EL (cell line): ENCODE measurements around the gene LARP4B.
"Not testable (repeated sequence)": the region's sequence is repeated elsewhere in the genome, so short reads cannot be mapped to it uniquely, and the experiment has no call there.

ENCODE experiments used
- DNase-seq: peaks from one replicate; pipeline ENCODE4 v3.0.0-alpha.2; 2016

LARP4B gene

DNA sequence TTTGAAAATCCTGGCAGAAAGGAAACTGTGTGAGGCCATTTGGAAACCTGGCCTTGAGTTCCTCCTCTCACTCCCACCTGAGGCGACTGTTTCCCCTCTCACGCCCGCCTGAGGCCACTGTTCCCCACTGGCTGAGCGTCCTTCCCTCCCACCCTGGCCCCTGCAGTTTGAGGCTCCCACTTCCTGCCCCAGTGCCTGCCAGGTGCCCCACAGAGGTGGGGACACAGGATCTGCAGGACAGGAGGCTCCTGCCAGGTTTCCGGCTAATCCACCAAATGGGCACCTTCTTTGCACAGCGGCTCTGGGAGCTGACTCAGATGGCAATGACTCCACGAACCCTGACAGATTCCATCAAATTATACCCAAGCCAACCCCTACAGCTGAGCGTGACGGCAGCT lies 24.3 kb upstream of the LARP4B start:
- DNase-seq = no peak

DNA sequence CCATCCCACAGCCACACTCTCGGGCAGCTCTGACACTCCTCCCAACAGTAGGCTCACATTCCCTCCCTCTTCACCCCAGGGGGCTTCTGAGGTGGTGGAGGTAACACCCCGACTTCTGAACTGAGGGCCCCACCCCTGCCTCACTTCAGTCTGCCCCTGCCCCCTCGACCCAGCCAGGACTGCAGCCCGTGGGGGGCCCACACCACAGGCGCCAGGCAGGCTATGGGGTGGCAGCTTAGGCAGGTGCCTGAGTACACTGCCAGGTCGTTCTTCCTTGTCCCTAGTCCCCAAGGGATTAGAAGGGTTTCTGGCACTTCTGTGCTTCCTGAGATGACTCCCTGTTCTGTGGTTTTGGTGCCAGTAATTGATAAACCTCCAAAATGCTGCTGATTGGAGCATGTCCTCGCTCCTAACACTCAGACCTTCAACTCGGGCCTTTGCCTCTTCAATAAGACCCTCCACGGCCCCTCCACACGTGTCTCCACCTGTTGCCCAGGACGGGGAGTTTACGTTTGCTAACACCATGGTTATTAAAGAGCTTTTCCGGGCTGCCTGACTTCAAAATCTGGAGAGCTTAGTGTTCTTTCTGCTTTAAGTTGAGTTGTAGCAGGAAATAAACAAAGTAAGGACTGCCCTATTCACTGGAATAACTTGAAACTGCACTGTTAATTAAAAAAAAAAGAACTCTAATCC lies 23.8 kb upstream of the LARP4B start:
- DNase-seq = no peak

DNA sequence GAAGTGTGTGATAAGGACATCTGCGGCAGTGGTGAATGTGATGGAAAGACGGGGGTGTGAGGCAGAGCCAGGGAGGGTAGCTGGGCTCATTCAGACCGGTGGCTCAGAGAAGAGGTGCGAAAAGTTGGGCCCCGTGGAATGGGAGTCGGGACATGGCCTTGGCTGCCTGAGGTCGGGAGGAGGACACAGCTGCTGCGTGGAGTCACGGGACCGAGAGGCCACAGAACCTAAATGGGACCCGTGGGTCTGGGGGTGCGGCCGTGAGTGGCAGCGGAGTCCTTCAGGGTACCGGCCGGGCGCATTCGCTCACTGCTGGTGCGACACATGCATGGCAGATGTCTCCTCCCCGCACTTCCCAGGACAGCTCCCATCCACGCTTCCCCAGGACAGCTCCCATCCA lies 22.9 kb upstream of the LARP4B start:
- no peak for DNase-seq

DNA sequence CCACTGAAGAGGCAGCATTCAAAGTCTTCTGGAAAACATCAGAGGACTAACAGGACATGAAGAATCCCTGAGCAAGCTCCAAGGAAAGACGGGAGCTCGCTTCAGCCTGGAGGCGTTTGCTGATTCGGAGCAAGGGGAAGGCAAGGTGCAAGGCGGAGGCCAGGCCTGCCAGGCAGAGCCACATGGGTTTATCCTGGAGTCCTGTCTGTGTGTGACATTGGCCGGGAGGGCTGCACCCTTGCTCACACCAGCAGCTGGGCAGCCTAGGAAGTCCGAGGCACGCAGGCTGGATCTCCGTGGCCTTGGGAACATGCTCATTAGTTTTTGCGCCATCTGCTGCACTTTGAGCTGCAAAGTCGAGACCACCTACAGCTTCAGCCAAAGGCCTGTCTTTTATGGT lies 22.3 kb upstream of the LARP4B start:
- no peak for DNase-seq

DNA sequence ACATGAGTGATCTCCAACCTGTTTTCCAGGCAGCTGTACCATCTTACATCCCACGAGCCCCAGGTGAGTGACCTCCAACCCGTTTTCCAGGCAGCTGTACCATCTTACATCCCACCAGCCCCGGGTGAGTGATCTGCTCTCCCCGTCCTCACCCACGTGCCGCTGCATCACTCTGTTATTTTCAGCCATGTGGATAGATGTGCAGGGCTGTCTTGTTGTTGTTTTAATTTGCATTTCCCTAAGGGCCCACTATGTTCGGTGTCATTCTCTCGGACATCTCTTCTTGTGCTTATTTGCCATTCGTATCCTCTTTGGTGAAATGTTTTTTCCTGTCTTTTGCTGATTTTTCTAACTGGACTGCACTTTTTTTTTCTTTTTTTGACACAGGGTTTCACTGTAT lies 17.9 kb upstream of the LARP4B start:
- no peak for DNase-seq

- DNase-seq = no peak
These were observed 16.8 kb upstream of the LARP4B start for GRCh38 chr10:948347-948746.

DNA sequence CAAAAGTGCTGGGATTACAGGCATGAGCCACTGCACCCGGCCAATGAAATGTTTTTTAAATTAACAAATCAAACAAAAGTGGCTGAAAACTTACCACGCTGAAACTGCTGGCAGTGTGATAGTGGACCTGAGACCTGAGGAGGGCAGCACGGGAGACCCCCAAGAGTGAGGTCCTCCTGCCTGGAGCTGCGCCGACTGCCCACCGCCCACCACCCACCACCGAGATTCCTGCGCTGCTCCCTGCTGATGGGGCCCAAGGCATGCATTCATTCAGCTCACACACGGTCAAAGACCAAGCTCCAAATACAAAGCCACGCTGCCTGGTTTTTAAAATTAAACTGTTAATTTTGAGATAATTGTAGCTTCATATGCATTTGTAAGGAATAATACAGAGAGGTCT lies 16.4 kb upstream of the LARP4B start:
- no peak for DNase-seq

DNA sequence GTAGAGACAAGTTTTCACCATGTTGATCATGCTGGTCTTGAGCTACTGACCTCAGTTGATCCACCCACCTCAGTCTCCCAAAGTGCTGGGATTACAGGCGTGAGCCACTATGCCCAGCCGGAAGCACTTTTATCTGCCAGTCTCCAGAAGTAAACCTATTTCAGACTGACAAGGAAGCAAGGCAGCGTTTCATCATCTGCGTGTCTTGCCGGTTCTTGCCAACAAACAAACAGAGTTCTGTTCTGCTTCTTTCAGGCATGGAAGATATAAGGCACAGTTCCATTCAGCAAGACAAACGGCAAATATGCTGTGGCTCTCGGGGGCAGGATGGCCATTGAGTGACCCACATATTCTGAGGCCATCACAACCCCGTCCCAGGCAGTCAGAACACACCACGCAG lies 15.5 kb upstream of the LARP4B start:
- no peak for DNase-seq

DNA sequence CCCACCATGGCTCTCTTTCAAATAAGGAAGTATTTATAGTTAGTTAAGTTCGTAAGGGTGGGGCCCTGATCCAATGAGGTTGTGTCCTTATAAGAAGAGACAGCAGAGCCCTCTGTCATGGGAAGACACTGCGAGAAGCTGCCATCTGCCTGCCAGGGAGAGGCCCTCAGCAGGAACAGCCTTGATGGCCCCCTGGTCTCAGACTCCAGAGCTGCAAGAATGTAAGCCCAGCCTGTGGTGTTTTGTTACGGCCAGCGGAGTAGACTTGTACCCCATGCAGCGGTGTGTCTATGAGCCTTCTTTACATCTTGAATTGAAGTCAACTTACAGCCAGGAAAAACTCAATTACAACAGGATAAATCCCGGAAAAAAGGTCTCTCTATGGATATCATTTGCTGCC lies 14.3 kb upstream of the LARP4B start:
- DNase-seq = no peak

GRCh38 chr10:944034-944831 lies 12.7 kb upstream of the LARP4B start:
- DNase-seq = peak; percentile 67

DNA sequence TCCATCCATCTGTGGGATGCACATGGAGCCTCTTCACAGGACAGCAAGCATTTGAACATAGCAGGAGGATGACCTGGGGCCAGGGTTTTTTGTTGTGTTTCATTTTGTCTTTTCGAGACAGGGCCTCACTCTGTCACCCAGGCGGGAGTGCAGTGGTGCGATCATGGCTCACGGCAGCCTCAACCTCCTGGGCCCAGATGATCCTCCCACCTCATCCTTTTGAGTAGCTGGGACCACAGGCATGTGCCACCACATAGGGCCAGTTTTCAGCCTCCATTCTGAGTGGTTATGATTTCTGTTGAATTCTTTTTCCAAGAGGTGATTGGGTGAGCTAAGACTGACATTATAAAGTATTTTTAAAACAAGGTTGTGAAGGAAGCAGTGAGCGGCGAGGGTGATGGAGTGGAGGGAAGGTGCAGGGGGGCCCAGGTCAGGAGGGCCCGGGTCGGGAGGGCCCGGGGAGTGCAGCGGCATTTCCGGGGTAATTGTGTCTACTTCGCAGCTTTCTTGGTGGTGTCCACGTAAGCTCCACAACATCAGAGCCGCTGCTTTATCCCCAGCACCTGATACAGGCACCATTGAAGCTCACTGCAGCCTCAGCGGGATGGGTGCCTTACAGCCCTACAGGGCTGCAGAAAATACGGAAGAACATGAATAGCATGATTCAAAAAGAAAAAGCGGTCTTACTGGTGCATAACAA lies 12.0 kb upstream of the LARP4B start:
- no peak for DNase-seq

DNA sequence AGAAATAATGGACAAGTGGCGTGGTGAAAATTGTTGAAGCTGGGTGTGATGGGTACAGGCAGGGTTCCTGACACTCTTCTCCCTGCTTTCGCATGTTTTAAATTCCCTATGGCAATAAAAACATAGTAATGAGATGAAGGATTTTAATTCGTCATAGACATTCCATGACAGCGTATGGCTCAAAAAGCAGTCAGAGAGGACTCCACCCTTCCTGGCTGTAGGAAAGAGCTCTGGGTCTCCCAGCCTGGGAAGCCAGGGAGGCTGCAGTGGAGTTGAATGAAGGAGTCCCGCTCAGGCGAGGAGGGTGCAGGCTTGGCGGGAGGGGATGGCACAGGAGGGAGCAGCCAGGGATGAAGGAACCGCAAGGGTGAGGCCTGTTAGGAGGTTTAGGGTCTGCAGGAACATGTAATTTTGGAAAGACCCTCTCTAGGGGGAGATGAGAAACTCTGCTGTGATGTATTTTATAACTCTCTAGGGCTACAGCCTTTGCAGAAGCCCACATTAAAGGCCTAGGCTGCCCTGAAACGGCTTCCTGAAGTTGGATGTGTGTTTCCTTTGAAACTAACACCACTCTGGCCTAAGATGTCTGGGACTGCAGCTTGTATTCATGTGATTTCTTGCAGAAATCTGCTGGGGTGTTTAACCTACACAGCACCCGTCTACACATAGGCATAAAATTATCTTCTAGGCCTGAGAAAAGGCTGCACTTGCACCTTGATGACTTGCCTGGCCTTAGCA lies 7.6 kb upstream of the LARP4B start:
- peak; percentile 26 for DNase-seq

DNA sequence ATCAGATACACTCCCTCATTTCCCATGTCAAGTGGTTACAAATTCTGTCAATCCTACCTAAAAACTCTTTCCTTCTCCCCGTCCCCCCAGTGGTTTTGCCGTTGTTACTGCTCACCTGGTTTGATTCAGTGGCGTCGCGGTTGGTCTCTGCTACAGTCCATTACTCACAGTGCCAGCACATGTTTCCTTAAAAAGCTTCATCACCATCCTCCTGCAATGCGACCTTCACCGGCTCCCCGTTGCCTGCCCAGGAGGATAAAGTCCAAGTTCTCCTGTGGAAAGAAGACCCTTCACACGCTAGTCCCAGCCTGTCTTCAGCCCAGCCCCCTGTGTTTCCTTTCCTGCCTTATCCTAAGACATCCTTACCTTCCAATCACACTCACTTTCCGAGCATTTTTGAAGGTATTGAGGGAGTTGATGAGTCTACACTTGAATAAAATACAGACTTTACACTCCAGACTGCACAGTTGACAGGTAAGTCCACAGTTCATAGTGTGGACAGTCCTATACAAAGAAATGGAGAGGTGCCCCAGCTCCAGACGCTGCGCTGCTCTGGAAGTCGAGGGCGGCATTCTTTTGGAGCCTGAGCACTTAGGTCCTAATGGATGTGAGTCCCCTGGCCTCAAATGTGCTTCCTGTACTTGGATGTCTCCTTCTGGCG lies 3.4 kb upstream of the LARP4B start:
- DNase-seq = no peak

- not testable (repeated sequence) for DNase-seq
These were observed 2.7 kb upstream of the LARP4B start for GRCh38 chr10:934165-934564.

DNA sequence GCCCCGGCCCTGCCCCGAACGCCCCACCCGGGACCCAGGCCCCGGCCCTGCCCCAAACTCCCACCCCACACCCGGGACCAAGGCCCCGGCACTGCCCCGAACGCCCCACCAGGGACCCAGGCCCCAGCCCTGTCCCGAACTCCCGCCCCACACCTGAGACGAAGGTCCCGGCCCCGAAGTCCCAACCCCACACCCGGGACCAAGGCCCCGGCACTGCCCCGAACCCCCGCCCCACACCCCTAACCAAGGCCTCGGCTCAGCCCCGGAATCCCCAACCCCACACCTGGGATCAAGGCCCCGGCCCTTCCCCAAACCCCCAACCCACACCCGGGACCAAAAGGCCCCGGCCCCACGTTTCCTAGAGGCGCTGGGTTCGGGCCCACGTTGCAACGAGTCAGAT lies 1.1 kb upstream of the LARP4B start:
- no peak for DNase-seq

GRCh38 chr10:930625-931325 lies 730 bp downstream of the LARP4B start:
- peak; percentile 61 for DNase-seq

DNA sequence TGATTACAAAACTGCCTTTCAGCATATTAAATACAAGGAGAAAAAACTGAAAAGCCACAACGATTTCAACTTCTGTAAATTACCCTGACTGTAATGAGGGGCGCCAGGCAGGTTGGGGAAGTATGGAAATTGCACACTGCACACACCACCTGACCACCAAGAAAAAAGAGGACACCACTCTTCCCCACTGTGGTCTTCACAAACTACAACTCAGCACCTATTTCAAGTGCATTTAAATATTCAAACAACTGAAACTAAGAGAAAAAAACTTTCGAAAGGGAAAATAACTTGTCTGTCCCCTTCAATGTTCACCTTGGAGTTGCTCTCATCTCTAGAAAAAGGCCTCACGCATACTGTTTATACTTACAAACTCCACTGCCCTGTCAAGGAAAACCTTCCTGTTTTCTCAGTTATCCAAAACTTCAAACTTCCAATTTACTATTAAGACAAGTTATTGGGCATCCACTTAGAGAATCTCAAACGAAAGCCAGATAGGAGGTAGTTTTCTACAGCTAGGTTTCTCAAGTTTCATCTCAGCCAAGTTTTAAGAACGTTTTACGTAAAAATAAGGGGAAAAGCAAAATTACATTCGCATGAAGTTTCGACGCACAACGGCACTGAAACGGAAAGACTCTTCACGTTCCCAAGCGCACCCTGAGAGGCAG lies 1.4 kb downstream of the LARP4B start:
- DNase-seq = no peak

DNA sequence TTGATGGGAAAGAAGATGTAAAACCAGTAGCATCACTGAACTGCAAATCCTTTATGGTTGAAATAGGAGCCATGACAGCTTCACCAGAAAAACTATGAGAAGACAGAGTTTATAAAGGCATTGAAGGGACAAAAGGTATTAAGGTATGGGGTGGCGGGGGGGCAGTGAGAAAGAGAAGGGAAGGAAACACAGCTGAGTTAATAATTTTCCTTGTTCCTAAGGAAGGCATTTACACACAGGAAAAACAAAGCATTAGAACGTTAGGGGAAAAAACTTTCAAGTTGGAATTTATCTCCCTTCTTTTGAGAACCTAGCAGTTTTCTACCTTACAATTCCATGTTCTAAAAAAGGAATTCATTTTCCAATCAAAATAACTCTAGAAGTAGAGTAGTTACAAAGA lies 4.4 kb downstream of the LARP4B start:
- DNase-seq = no peak

- no peak for DNase-seq
These were observed 5.3 kb downstream of the LARP4B start for GRCh38 chr10:926075-926698.

DNA sequence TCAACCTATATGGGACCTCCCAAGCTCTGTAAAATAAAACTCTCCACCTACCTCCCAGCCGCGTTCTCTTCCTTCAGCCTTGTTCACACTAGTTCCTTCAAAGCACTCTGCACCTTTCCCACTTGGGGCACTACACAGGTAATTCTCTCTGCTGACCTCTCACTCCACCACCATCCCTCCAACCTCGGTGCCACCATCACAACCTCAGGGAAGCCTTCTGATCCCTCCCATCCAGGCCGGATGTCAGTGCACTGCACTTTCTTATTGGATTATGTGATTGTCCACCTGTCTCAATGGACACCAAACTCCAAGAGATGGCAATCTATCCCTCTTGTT lies 7.0 kb downstream of the LARP4B start:
- DNase-seq = no peak

- no peak for DNase-seq
These were observed 7.5 kb downstream of the LARP4B start for GRCh38 chr10:923844-924523.
